Upper lobe of left lung (tissue), 4 donors: ENCODE measurements around the gene PKLR.

ENCODE experiments used
- EP300 ChIP-seq, 4 donors: sonication (generic); formaldehyde crosslinking; IDR thresholded peaks; one replicate each; pipeline ENCODE4 v1.5.1; 2017; ENCODE audit warnings: antibody characterized with exemption in 4 of 4, control low read depth in 2 of 4
- POLR2A ChIP-seq, 4 donors: fragments of 450-650 bp; IDR thresholded peaks; one replicate each; pipeline ENCODE4 v1.5.1; 2016 to 2017; ENCODE audit warnings: antibody characterized with exemption in 4 of 4, mild to moderate bottlenecking in 2 of 4
- TF ChIP-seq, protein P1 (sequence below), 6 experiments: fragments of 450-650 bp in 4 of 6; fragments of 200-600 bp in 2 of 6; sonication (generic) in 2 of 6; IDR thresholded peaks; one replicate each; pipeline ENCODE4 v1.5.1; 2016 to 2019; ENCODE audit warnings: antibody characterized with exemption in 6 of 6

DNA sequence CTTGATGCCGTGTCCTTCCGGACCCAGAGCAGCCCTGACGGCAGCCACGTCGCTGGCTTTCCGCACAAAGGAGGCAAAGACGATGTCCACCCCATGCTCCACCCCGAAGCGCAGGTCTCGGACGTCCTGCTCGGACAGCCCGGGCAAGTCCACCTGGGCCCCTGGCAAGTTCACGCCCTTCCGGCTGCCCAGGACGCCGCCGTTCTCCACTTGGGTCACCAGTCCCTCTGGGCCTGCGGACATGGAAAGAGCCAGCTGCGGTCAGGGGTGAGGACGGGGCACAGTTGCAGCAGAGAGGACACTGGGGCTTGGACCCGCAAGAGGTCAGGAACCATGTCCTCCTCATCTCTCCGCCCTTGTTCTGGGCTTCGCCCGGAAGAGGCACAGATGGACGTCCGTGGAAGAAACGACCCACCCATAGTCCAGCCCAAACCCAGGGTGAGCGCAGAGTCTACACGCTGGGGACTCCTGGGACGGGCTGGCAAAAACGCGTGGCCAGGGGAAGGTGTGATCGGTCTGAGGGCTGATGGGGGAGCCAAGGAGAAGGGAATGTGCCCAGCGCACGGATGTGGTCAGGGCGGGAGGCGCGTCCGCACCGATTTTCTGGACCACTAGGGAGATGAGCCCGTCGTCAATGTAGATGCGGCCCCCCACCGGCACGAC is 6.6 kb downstream of the PKLR start:
- TF ChIP-seq, protein P1, sequence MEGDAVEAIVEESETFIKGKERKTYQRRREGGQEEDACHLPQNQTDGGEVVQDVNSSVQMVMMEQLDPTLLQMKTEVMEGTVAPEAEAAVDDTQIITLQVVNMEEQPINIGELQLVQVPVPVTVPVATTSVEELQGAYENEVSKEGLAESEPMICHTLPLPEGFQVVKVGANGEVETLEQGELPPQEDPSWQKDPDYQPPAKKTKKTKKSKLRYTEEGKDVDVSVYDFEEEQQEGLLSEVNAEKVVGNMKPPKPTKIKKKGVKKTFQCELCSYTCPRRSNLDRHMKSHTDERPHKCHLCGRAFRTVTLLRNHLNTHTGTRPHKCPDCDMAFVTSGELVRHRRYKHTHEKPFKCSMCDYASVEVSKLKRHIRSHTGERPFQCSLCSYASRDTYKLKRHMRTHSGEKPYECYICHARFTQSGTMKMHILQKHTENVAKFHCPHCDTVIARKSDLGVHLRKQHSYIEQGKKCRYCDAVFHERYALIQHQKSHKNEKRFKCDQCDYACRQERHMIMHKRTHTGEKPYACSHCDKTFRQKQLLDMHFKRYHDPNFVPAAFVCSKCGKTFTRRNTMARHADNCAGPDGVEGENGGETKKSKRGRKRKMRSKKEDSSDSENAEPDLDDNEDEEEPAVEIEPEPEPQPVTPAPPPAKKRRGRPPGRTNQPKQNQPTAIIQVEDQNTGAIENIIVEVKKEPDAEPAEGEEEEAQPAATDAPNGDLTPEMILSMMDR (IDR thresholded peaks at IDR 0.05), result no peak
- TF ChIP-seq POLR2A (IDR thresholded peaks at IDR 0.05), result no peak
- no peak for TF ChIP-seq EP300 (IDR thresholded peaks at IDR 0.05)
